Rectal smooth muscle tissue (tissue), 1 donor: ENCODE data around the gene GTF3C2.
A peak's percentile ranks its signal among the peaks of the same experiment; 100 is the strongest.
"Not testable (repeated sequence)": the region's sequence is repeated elsewhere in the genome, so short reads cannot be mapped to it uniquely, and the experiment has no call there.

Source experiments
- H3K27ac ChIP-seq: one replicate; pipeline ENCODE4 v1.7.0; 2013; ENCODE audit warnings: low read depth, low read length, inconsistent platforms
- H3K27me3 ChIP-seq: one replicate; pipeline ENCODE4 v1.7.0; 2013; ENCODE audit warnings: low read length; ENCODE audit not compliant: control insufficient read depth, insufficient read depth
- H3K36me3 ChIP-seq: one replicate; pipeline ENCODE4 v1.7.0; 2013; ENCODE audit warnings: low read length; ENCODE audit not compliant: control insufficient read depth, insufficient read depth
- H3K4me1 ChIP-seq: one replicate; pipeline ENCODE4 v1.7.0; 2013; ENCODE audit warnings: low read length; ENCODE audit not compliant: control insufficient read depth, insufficient read depth
- H3K4me3 ChIP-seq: one replicate; pipeline ENCODE4 v1.7.0; 2013; ENCODE audit warnings: low read length
- H3K9ac ChIP-seq: one replicate; pipeline ENCODE4 v1.7.0; 2013; ENCODE audit warnings: low read length

GTF3C2 gene

GRCh38 chr2:27362678-27363420 lies 6.3 kb upstream of the GTF3C2 start:
- peaks cover 4% of the 10 kb centered on the region for H3K4me1 ChIP-seq
- no peak overlapping the region for H3K9ac ChIP-seq
- peaks cover 25% of the 10 kb centered on the region for H3K36me3 ChIP-seq
- no peak overlapping the region for H3K27ac ChIP-seq
- H3K27me3 ChIP-seq: no peaks in the 10 kb centered on the region
- H3K4me3 ChIP-seq: no peak overlapping the region

GRCh38 chr2:27356056-27356381 lies 545 bp downstream of the GTF3C2 start:
- H3K4me3 ChIP-seq: peak overlapping the region; percentile 98
- no peaks in the 10 kb centered on the region for H3K36me3 ChIP-seq
- H3K9ac ChIP-seq: peak overlapping the region; percentile 86
- peak overlapping the region; percentile 84 for H3K27ac ChIP-seq
- no peaks in the 10 kb centered on the region for H3K27me3 ChIP-seq
- H3K4me1 ChIP-seq: peaks cover 12% of the 10 kb centered on the region

- Histone ChIP-seq H3K27ac (no peak overlapping the region), H3K4me3 (no peak overlapping the region), H3K4me1 (peaks cover 12% of the 10 kb centered on the region), H3K27me3 (no peaks in the 10 kb centered on the region), H3K9ac (no peak overlapping the region), H3K36me3 (no peaks in the 10 kb centered on the region)
Measured at GRCh38 chr2:27354597-27354927, 2.0 kb downstream of the GTF3C2 start.

- Histone ChIP-seq H3K36me3 (no peaks in the 10 kb centered on the region), H3K4me3 (no peak overlapping the region), H3K4me1 (peaks cover 12% of the 10 kb centered on the region), H3K27me3 (no peaks in the 10 kb centered on the region), H3K27ac (no peak overlapping the region), H3K9ac (no peak overlapping the region)
Measured at GRCh38 chr2:27353762-27354596, 2.6 kb downstream of the GTF3C2 start.

GRCh38 chr2:27353386-27353761 lies 3.2 kb downstream of the GTF3C2 start:
- not testable (repeated sequence) for H3K9ac ChIP-seq, H3K27ac ChIP-seq, H3K27me3 ChIP-seq, H3K4me3 ChIP-seq, H3K36me3 ChIP-seq
- peaks cover 12% of the 10 kb centered on the region for H3K4me1 ChIP-seq

GRCh38 chr2:27351802-27352598 lies 4.6 kb downstream of the GTF3C2 start:
- H3K4me3 ChIP-seq: no peak overlapping the region
- H3K36me3 ChIP-seq: no peaks in the 10 kb centered on the region
- no peak overlapping the region for H3K27ac ChIP-seq
- no peak overlapping the region for H3K9ac ChIP-seq
- peaks cover 4% of the 10 kb centered on the region for H3K4me1 ChIP-seq
- H3K27me3 ChIP-seq: no peaks in the 10 kb centered on the region

GRCh38 chr2:27350106-27350693 lies 6.4 kb downstream of the GTF3C2 start:
- Histone ChIP-seq H3K36me3 (no peaks in the 10 kb centered on the region), H3K9ac (no peak overlapping the region), H3K4me1 (no peaks in the 10 kb centered on the region), H3K27me3 (no peaks in the 10 kb centered on the region), H3K4me3 (no peak overlapping the region), H3K27ac (no peak overlapping the region)

GRCh38 chr2:27347641-27348040 lies 8.9 kb downstream of the GTF3C2 start:
- Histone ChIP-seq H3K4me3 (no peak overlapping the region), H3K36me3 (peaks cover 3% of the 10 kb centered on the region), H3K27ac (no peak overlapping the region), H3K4me1 (no peaks in the 10 kb centered on the region), H3K9ac (no peak overlapping the region), H3K27me3 (no peaks in the 10 kb centered on the region)

GRCh38 chr2:27336173-27336572 lies 20.4 kb downstream of the GTF3C2 start:
- no peaks in the 10 kb centered on the region for H3K4me1 ChIP-seq
- peaks cover 46% of the 10 kb centered on the region for H3K36me3 ChIP-seq
- no peaks in the 10 kb centered on the region for H3K27me3 ChIP-seq
- no peak overlapping the region for H3K9ac ChIP-seq
- no peak overlapping the region for H3K27ac ChIP-seq
- no peak overlapping the region for H3K4me3 ChIP-seq

GRCh38 chr2:27335311-27335710 lies 21.3 kb downstream of the GTF3C2 start:
- Histone ChIP-seq H3K9ac (no peak overlapping the region), H3K27ac (no peak overlapping the region), H3K27me3 (no peaks in the 10 kb centered on the region), H3K4me1 (no peaks in the 10 kb centered on the region), H3K36me3 (peaks cover 46% of the 10 kb centered on the region), H3K4me3 (no peak overlapping the region)

- H3K36me3 ChIP-seq: peaks cover 17% of the 10 kb centered on the region
- H3K4me3 ChIP-seq: no peak overlapping the region
- H3K4me1 ChIP-seq: peaks cover 10% of the 10 kb centered on the region
- no peak overlapping the region for H3K27ac ChIP-seq
- H3K9ac ChIP-seq: no peak overlapping the region
- H3K27me3 ChIP-seq: no peaks in the 10 kb centered on the region
Measured at GRCh38 chr2:27324720-27325119, 31.8 kb downstream of the GTF3C2 start.

GRCh38 chr2:27323596-27324285 lies 32.8 kb downstream of the GTF3C2 start:
- peaks cover 9% of the 10 kb centered on the region for H3K36me3 ChIP-seq
- H3K4me3 ChIP-seq: peak overlapping the region; percentile 96
- no peaks in the 10 kb centered on the region for H3K27me3 ChIP-seq
- peak overlapping the region; percentile 97 for H3K9ac ChIP-seq
- H3K27ac ChIP-seq: peak overlapping the region; percentile 95
- peaks cover 10% of the 10 kb centered on the region for H3K4me1 ChIP-seq
